GM21515 (cell line): ENCODE data around the gene DEXI.
A peak's percentile ranks its signal among the peaks of the same experiment; 100 is the strongest.
"Not testable (repeated sequence)": the region's sequence is repeated elsewhere in the genome, so short reads cannot be mapped to it uniquely, and the experiment has no call there.

ENCODE experiments used
- ATAC-seq: cut with Tn5 transposase; IDR thresholded peaks from one replicate; pipeline ENCODE4 v1.9.1; 2021; ENCODE audit not compliant: unreplicated experiment

DEXI gene

DNA sequence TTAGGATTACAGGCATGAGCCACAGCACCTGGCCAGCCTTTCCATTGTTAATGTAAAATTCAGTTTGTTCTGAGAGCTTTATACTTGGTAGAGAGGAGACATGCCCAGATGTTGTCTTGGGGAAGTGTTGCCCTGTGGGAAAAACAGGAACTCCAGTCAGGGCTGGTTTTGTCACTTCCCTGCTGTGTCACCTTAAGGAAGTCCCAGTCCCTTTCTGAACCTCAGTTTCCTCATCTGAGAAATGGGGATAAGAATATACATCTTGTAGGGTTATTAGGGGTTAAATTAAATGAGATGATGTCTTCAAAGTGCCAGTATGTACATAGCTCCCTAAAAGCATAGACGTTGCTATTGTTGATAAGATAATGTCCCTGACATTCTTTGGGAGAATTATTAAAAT is 27.3 kb upstream of the DEXI start:
- ATAC-seq, result no peak

- no peak for ATAC-seq
Observed at GRCh38 chr16:10968498-10968897, 26.2 kb upstream of the DEXI start.

GRCh38 chr16:10967986-10968385 is 25.7 kb upstream of the DEXI start:
- ATAC-seq, result no peak

DNA sequence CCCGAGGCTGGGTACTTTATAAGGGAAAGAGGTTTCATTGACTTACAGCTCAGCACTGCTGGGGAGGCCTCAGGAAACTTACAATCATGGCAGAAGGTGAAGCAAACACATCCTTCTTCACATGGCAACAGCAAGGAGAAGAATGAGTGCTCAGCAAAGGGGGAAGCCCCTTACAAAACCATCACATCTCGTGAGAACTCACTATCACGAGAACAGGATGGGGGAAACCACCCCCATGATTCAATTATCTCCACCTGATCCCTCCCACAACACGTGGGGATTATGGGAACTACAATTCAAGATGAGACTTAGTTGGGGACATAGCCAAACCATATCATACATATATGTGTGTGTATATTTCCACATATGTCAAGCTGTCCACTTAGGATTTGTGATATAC is 24.3 kb upstream of the DEXI start:
- not testable (repeated sequence) for ATAC-seq

DNA sequence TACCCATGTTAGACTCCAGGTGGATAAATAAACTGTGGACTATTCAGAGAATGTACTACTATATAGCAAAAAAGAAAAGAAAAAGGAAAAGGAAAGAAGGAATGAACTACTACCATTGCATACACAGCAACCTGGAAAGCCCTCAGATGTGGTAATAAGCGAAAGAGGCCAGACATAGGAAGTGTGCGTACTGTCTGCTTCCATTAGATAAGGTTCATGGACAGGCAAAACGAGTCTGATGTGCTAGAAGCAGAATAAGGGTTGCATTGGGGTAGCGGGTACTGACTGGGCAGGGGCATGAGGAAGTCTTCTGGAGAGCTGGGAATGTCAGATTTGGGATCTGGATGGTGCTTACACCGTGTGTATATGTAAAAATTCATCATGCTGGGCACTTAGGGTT is 23.9 kb upstream of the DEXI start:
- ATAC-seq, result no peak

GRCh38 chr16:10965440-10966061 is 23.3 kb upstream of the DEXI start:
- ATAC-seq, result peak; percentile 59

- no peak for ATAC-seq
Observed at GRCh38 chr16:10964891-10965326, 22.6 kb upstream of the DEXI start.

DNA sequence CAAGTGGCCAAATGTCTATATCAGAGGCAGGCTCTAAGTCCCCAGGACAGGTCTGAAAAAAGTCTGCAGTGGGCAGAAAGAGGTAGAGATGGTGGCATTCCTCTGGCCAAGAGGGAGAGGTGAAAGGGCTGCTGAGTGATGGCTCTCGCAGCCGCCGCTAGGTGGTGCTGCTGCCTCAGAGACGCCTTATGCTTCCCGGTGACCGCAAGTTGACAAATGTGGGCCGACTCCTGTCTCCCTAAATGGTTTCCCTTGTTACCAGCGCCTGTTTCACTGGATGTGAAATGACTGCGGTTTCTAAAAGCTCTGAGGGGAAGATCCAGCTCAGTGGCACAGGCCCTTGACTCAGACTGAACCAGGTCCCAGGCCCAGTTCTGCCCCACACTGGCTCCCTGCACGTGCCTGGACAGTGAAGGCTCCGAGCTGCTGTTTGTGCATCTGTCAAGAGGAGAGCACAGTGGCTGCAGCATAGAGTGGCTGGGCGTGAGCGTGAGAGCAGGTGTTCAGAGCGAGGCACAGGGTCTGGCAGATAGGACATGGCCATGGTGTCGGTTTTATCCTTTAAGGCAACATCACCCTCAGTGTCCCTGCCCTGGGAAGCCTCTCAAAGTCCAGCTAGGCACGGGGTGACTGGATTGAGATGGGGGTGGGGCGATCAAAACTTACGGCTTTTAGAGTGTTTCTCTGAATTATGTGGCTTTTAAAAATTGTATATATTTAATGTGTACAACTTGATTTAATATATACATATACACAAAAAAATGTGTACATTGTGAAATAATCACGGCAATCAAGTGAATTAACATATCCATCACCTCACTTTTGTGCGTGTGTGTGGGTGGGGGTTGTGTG is 22.0 kb upstream of the DEXI start:
- ATAC-seq, result no peak

GRCh38 chr16:10961231-10961630 is 19.0 kb upstream of the DEXI start:
- ATAC-seq, result no peak

- ATAC-seq, result no peak
Observed at GRCh38 chr16:10959161-10959560, 16.9 kb upstream of the DEXI start.

- no peak for ATAC-seq
Observed at GRCh38 chr16:10957771-10958482, 15.7 kb upstream of the DEXI start.

DNA sequence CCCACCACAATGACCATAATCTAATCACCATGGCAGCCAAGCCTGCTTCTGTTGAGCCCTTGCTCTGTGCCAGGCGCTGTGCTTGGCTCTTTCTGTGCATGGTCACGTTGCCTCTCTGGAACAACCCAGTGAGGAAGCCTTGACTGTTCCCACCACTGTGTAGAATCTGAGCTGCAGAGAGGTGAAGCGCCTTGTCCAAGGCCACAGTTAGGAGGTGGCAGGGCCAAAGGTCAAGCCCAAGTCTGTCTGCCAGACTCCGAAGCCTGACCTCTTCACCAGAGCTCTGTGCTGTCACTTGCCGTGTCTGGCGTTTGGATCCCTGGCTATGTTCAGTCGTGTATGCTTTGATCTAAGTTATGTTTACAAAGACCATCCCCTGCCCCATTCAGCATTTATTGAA is 12.6 kb upstream of the DEXI start:
- ATAC-seq, result no peak

DNA sequence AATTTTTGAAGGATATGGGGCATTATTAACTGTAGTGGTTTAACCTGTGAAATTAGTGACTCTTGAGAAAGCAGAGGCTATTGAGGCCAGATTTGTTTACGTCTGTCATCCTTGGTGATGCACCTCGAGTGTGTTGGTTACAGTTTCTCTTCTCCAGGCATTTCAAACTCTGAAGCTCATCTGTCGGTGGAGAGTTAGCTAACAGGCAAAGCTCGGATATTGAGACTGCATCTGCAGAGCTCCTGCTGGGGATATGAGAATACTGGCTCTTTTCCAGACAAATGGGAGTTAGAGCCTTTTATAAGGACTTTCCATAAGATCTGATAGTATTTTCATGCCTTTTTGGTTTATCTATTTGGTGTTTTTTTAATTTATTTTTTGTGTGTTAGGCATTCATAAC is 8.8 kb upstream of the DEXI start:
- ATAC-seq, result no peak

GRCh38 chr16:10950393-10950792 is 8.1 kb upstream of the DEXI start:
- ATAC-seq, result no peak

- peak; percentile 50 for ATAC-seq
Observed at GRCh38 chr16:10949424-10949970, 7.2 kb upstream of the DEXI start.

- no peak for ATAC-seq
Observed at GRCh38 chr16:10947211-10947787, 5.0 kb upstream of the DEXI start.

DNA sequence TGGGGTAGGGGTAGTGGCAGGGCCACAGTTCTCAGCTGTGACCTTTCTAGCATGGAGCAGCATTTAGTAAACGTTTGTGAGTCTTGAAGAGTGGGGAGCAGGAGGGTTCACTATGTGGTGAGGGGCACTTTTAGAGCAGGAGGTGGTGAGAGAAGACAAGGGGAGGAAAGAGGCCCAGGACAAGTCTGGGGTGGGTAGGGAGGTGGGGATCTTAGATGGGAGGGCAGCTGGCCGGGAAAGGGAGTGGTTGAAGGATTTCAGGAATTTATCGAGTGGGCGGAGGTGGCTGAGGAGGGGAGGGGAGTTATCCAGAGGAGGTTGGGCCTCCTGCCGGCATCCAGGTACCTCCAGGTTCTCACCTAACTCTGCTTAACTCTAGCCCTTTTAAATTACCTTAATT is 4.0 kb upstream of the DEXI start:
- ATAC-seq, result no peak

GRCh38 chr16:10945065-10945787 is 3.0 kb upstream of the DEXI start:
- no peak for ATAC-seq

GRCh38 chr16:10944249-10945064 is 2.2 kb upstream of the DEXI start, which contains the start of gene CLEC16A:
TSS of gene CLEC16A (plus strand) at chr16:10944564. CDS start at chr16:10944718, 154 bp downstream.
- peak; percentile 57 for ATAC-seq

DNA sequence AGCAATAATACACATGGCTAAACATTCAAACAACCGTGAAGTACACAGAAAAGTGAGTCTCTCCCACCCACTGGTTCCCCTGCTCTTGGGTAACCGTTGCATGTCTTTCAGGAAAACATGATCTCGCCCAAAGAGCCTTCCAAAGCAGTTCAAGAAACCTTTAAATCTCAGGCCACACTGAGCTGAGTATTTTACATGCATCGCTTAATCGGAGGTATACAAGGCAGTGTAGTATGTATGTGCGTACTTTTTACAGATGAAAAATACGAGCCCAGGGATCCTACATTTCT is 741 bp upstream of the DEXI start:
- ATAC-seq, result no peak
